ENCODE measurements around the gene ZMYM5.
"Not testable (repeated sequence)": the region's sequence is repeated elsewhere in the genome, so short reads cannot be mapped to it uniquely, and the experiment has no call there.

Gene ZMYM5

GRCh38 chr13:19791953-19792537 is 71.4 kb downstream of the ZMYM5 start:
- H3K9me3 ChIP-seq (ENCODE audit: control insufficient read depth, insufficient read depth, low read length): no peaks in the 10 kb centered on the region
- no CpG with 5 or more reads among the region's 7 CpGs for WGBS (ENCODE audit: insufficient coverage, insufficient read length)
- DNase-seq (ENCODE audit: low read depth, low spot score): no peak
- H3K36me3 ChIP-seq (ENCODE audit: control insufficient read depth, insufficient read depth, low read length): no peaks in the 10 kb centered on the region
- H3K27ac ChIP-seq (ENCODE audit: low read length): no peak overlapping the region
- no peak overlapping the region for H3K4me3 ChIP-seq (ENCODE audit: low read length)
- H3K27me3 ChIP-seq (ENCODE audit: control insufficient read depth, insufficient read depth, low read length): no peaks in the 10 kb centered on the region
- no peaks in the 10 kb centered on the region for H3K4me1 ChIP-seq (ENCODE audit: control insufficient read depth, insufficient read depth, low read length)

- not testable (repeated sequence) for H3K27ac ChIP-seq (ENCODE audit: low read length); H3K4me1 ChIP-seq (ENCODE audit: control insufficient read depth, insufficient read depth, low read length); H3K27me3 ChIP-seq (ENCODE audit: control insufficient read depth, insufficient read depth, low read length); H3K9me3 ChIP-seq (ENCODE audit: control insufficient read depth, insufficient read depth, low read length); H3K36me3 ChIP-seq (ENCODE audit: control insufficient read depth, insufficient read depth, low read length)
- WGBS (ENCODE audit: insufficient coverage, insufficient read length): no CpG with 5 or more reads among the region's 50 CpGs
- H3K4me3 ChIP-seq (ENCODE audit: low read length): peak within 1 kb of the TSS; percentile 90
- peak; percentile 87 for DNase-seq (ENCODE audit: low read depth, low spot score)
Observed at GRCh38 chr13:19782727-19783682, 80.4 kb downstream of the ZMYM5 start, which contains the start of gene PSPC1. PSPC1 (minus strand) TSS chr13:19782945; CDS start chr13:19782757, 188 bp downstream.

- no peaks in the 10 kb centered on the region for H3K27me3 ChIP-seq (ENCODE audit: control insufficient read depth, insufficient read depth, low read length)
- H3K4me1 ChIP-seq (ENCODE audit: control insufficient read depth, insufficient read depth, low read length): no peaks in the 10 kb centered on the region
- no CpG with 5 or more reads among the region's 77 CpGs for WGBS (ENCODE audit: insufficient coverage, insufficient read length)
- H3K9me3 ChIP-seq (ENCODE audit: control insufficient read depth, insufficient read depth, low read length): no peaks in the 10 kb centered on the region
- peak overlapping the region; percentile 90 for H3K4me3 ChIP-seq (ENCODE audit: low read length)
- DNase-seq (ENCODE audit: low read depth, low spot score): no peak
- no peak overlapping the region for H3K27ac ChIP-seq (ENCODE audit: low read length)
- no peaks in the 10 kb centered on the region for H3K36me3 ChIP-seq (ENCODE audit: control insufficient read depth, insufficient read depth, low read length)
Observed at GRCh38 chr13:19782049-19782726, 81.3 kb downstream of the ZMYM5 start.

GRCh38 chr13:19781526-19781925 is 81.9 kb downstream of the ZMYM5 start:
- H3K4me3 ChIP-seq (ENCODE audit: low read length): peak overlapping the region; percentile 90
- no peaks in the 10 kb centered on the region for H3K9me3 ChIP-seq (ENCODE audit: control insufficient read depth, insufficient read depth, low read length)
- no peak for DNase-seq (ENCODE audit: low read depth, low spot score)
- no CpG with 5 or more reads among the region's 9 CpGs for WGBS (ENCODE audit: insufficient coverage, insufficient read length)
- H3K27ac ChIP-seq (ENCODE audit: low read length): no peak overlapping the region
- H3K36me3 ChIP-seq (ENCODE audit: control insufficient read depth, insufficient read depth, low read length): no peaks in the 10 kb centered on the region
- no peaks in the 10 kb centered on the region for H3K27me3 ChIP-seq (ENCODE audit: control insufficient read depth, insufficient read depth, low read length)
- H3K4me1 ChIP-seq (ENCODE audit: control insufficient read depth, insufficient read depth, low read length): no peaks in the 10 kb centered on the region

GRCh38 chr13:19780753-19781418 is 82.6 kb downstream of the ZMYM5 start:
- DNase-seq (ENCODE audit: low read depth, low spot score); H3K4me3 ChIP-seq (ENCODE audit: low read length); H3K36me3 ChIP-seq (ENCODE audit: control insufficient read depth, insufficient read depth, low read length); H3K4me1 ChIP-seq (ENCODE audit: control insufficient read depth, insufficient read depth, low read length); H3K27ac ChIP-seq (ENCODE audit: low read length); H3K9me3 ChIP-seq (ENCODE audit: control insufficient read depth, insufficient read depth, low read length); H3K27me3 ChIP-seq (ENCODE audit: control insufficient read depth, insufficient read depth, low read length): not testable (repeated sequence)
- WGBS (ENCODE audit: insufficient coverage, insufficient read length): no CpG with 5 or more reads among the region's 22 CpGs
